ENCODE results near the gene CNOT8. TPM values are rescaled to one million over a fixed set of nuclear protein-coding genes. Genes with fewer than 3 reads are reported as not detected.

CNOT8 gene
- total and polyA plus RNA-seq, 4 donors, result 53.9 to 87.0 (median 68.7) TPM

- peaks cover 13 to 57% (median 35%) of the 10 kb centered on the region in 4 donors for H3K36me3 ChIP-seq (ENCODE audit: control insufficient read depth in 4 of 4, insufficient read depth in 4 of 4, low read length in 4 of 4)
- DNase-seq (no peak), ATAC-seq (ENCODE audit: insufficient read depth, low FRiP score) (no peak)
- peaks cover 0 to 4% (median 0%) of the 10 kb centered on the region in 5 donors for H3K4me1 ChIP-seq (ENCODE audit: control insufficient read depth in 5 of 5, insufficient read depth in 5 of 5, low read length in 5 of 5)
- H3K4me3 ChIP-seq, result no peak overlapping the region
- no peaks in the 10 kb centered on the region for H3K9me3 ChIP-seq (ENCODE audit: control insufficient read depth in 4 of 4, insufficient read depth in 3 of 4, low read length in 3 of 4)
- TF ChIP-seq CTCF (IDR thresholded peaks at IDR 0.05; ENCODE audit: control extremely low read depth, extremely low read depth), result no peak
- peak overlapping the region in 1 of 2 donors; percentile 9 for H3K27ac ChIP-seq (ENCODE audit: low read depth in 1 of 2, low read length in 1 of 2)
- H3K27me3 ChIP-seq (ENCODE audit: control insufficient read depth in 3 of 3, insufficient read depth in 3 of 3, low read length in 2 of 3), result no peaks in the 10 kb centered on the region
- 74 to 75% methylated on average over 5 of the region's 5 CpGs for WGBS, 2 donors
- no peak overlapping the region for H3K9ac ChIP-seq (ENCODE audit: insufficient read depth in 1 of 2, low read length in 2 of 2)
Observed at GRCh38 chr5:154816891-154817492, 41.4 kb upstream of the CNOT8 start.

- ATAC-seq (ENCODE audit: insufficient read depth, low FRiP score), result no peak
- 91 to 92% methylated on average over 6 of the region's 6 CpGs for WGBS, 2 donors
- no peaks in the 10 kb centered on the region for H3K9me3 ChIP-seq (ENCODE audit: control insufficient read depth in 4 of 4, insufficient read depth in 3 of 4, low read length in 3 of 4)
- H3K27me3 ChIP-seq (ENCODE audit: control insufficient read depth in 3 of 3, insufficient read depth in 3 of 3, low read length in 2 of 3), result no peaks in the 10 kb centered on the region
- peak overlapping the region in 1 of 2 donors; percentile 10 for H3K27ac ChIP-seq (ENCODE audit: low read depth in 1 of 2, low read length in 1 of 2)
- TF ChIP-seq CTCF (IDR thresholded peaks at IDR 0.05; ENCODE audit: control extremely low read depth, extremely low read depth), result no peak
- peaks cover 0 to 4% (median 0%) of the 10 kb centered on the region in 5 donors for H3K4me1 ChIP-seq (ENCODE audit: control insufficient read depth in 5 of 5, insufficient read depth in 5 of 5, low read length in 5 of 5)
- H3K9ac ChIP-seq (ENCODE audit: insufficient read depth in 1 of 2, low read length in 2 of 2), result no peak overlapping the region
- H3K4me3 ChIP-seq, result no peak overlapping the region
- DNase-seq, result no peak
- peaks cover 13 to 59% (median 32%) of the 10 kb centered on the region in 4 donors for H3K36me3 ChIP-seq (ENCODE audit: control insufficient read depth in 4 of 4, insufficient read depth in 4 of 4, low read length in 4 of 4)
Observed at GRCh38 chr5:154817815-154818214, 40.6 kb upstream of the CNOT8 start.

GRCh38 chr5:154818471-154819116 lies 39.8 kb upstream of the CNOT8 start:
- TF ChIP-seq CTCF (IDR thresholded peaks at IDR 0.05; ENCODE audit: control extremely low read depth, extremely low read depth), result no peak
- Histone ChIP-seq H3K4me3 (no peak overlapping the region), H3K9ac (ENCODE audit: insufficient read depth in 1 of 2, low read length in 2 of 2) (no peak overlapping the region), H3K9me3 (ENCODE audit: control insufficient read depth in 4 of 4, insufficient read depth in 3 of 4, low read length in 3 of 4) (peaks cover 0 to 2% (median 0%) of the 10 kb centered on the region in 4 donors), H3K27ac (ENCODE audit: low read depth in 1 of 2, low read length in 1 of 2) (peak overlapping the region in 1 of 2 donors; percentile 12), H3K36me3 (ENCODE audit: control insufficient read depth in 4 of 4, insufficient read depth in 4 of 4, low read length in 4 of 4) (peaks cover 7 to 61% (median 28%) of the 10 kb centered on the region in 4 donors), H3K27me3 (ENCODE audit: control insufficient read depth in 3 of 3, insufficient read depth in 3 of 3, low read length in 2 of 3) (no peaks in the 10 kb centered on the region), H3K4me1 (ENCODE audit: control insufficient read depth in 5 of 5, insufficient read depth in 5 of 5, low read length in 5 of 5) (peaks cover 0 to 4% (median 0%) of the 10 kb centered on the region in 5 donors)
- WGBS, 2 donors, result 75 to 78% methylated on average over 2 of the region's 2 CpGs
- no peak for DNase-seq
- ATAC-seq (ENCODE audit: insufficient read depth, low FRiP score), result no peak

All from lung (tissue), 12 donors.